GM18498 (cell line): ENCODE results near the gene PLPPR4.

ENCODE experiments used
- ATAC-seq: cut with Tn5 transposase; IDR thresholded peaks from one replicate; pipeline ENCODE4 v1.9.1; 2021; ENCODE audit warnings: mild to moderate bottlenecking, moderate library complexity; ENCODE audit not compliant: unreplicated experiment

PLPPR4 gene

GRCh38 chr1:99347041-99347684 is 82.9 kb downstream of the PLPPR4 start:
- ATAC-seq: no peak

- ATAC-seq: no peak
Measured at GRCh38 chr1:99348397-99349132, 84.3 kb downstream of the PLPPR4 start.

GRCh38 chr1:99352821-99353220 is 88.5 kb downstream of the PLPPR4 start:
- no peak for ATAC-seq

GRCh38 chr1:99358770-99359169 is 94.5 kb downstream of the PLPPR4 start:
- no peak for ATAC-seq
